GM19043 (cell line): Measurements from ENCODE around the gene SCLY.

ENCODE experiments used
- ATAC-seq: cut with Tn5 transposase; IDR thresholded peaks from one replicate; pipeline ENCODE4 v1.9.1; 2021; ENCODE audit warnings: low read depth; ENCODE audit not compliant: unreplicated experiment

SCLY gene

DNA sequence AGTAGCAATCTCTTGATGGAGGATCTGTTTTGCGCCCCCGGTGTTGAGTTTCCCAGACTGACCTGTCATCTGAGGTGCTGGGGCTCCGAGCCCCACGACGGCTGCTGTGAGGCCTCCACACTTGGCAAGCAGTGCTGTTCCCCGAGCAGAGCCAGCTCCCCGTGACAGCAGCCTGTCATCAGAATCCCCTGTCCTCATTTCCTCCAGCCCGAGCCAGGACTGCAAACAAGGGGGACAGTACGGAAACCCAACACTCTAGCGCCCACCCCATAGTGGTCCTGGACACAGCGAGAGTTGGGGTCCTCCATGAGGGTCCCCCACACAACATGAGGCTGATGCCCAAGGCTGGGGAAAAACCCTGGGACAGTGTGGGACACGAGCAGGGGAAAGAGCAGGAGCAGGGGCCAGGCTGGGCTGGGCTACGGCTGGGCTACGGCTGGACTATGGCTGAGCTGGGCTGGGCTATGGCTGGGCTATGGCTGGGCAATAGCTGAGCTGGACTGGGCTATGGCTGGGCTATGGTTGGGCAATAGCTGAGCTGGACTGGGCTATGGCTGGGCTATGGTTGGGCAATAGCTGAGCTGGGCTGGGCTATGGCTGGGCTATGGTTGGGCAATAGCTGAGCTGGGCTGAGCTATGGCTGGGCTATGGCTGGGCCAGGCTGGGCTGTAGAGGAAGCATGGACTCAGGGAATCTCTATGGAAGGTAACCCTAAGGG is 76.2 kb downstream of the SCLY start:
- no peak for ATAC-seq

DNA sequence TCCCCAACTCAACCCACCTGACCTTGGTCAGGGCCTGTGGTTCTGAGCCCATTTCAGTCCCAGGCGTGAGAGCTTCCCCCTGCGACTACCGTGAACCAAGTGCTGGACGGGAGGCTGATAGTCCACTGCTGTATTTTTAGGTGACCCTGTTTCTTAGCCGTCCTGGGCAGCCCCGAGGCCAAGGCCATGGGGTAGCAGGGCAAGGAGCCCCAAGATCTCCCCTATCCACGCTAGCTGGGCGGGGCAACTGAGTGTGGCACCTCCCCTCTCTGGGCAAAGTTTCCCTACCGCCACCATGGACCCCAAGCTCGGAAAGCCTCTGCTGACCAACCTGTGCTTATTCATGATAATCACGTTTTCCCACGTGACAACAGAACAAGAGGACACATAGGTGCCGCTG is 77.1 kb downstream of the SCLY start:
- no peak for ATAC-seq

DNA sequence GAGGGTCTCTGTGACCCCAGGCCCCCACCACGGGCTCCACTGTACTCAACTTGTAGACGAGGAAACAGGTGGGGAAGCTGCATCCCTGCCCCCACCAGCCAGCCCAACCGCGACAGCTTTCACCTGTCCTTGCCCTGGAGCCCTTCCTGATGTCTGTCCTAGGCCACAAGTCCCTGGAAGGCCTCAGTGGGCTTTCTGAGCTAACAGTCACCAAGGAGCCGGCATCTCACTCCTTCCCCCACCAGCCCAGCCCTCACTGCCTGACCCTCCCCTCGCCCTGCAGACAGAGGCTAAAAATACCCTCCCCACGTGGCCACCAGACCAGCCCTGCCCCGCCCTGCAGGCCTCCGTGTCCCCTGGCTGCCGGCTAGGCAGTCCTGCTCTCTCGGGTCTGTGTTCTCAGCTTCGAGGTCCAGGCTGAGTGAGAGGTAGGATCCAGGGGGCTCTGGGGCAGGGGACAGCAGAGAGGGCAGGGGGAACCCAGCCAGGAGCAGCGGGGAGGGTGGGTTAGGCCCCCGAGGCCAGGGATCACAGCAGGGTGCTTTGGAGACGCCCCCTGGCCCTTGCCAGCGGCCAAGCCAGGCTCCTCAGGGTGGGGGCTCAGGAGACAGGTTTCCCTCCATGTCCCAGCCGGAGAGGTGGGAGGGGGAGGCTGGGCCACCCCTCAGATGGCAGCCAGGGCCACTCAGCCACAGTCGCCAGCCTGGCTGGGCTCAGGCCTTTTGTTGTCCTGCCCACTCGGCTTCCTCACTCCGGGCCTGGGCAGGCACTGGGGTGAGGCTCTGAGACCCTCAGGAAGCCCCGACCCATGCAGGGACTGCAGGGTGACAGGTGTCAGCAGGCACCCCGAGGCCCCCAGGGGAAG is 77.8 kb downstream of the SCLY start, which contains the start of gene KLHL30:
TSS of gene KLHL30 (plus strand) at position 338 of the 865 bp plus-strand sequence. CDS start 2,087 bp downstream, outside the sequence.
- no peak for ATAC-seq

DNA sequence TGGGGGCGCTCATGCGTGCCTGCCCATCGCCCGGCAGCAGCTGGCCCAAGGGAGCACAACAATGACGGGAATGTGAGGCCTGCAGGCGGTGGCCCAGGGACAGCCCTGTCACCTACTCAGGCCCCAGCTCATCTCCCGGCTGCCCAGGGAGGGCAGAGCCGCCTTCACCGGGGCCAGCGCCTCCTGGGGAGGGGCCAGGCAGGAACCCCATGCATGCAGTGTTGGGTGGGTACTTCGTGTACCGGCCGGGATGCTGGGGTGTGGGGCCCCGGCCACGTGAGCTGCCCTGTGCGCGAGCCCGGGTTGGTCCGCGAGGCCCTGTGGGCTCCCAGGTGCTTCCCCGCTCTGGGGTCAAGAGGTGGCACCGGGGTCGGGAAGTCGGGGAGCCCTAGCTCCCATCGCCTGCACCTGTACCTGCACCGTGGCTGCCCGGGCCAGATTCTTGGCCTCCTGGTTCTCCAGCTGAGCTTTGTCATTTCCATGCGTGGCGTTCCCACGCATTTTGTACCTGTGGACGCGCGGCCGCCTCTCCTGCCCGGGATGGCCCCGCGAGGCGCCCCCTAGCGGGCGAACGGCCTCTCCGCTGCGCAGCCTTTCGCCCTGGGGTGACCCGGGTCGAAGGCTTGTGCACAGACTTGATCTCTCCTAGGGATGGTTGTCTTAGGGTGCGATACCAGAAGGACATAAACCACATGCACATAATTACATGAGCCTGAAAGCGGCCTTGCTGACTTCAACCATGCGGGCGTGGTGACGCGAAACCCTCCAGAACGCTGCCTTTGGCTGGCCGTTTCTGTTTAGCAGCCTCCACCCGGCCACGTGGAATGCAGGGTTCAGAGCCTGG is 78.6 kb downstream of the SCLY start:
- ATAC-seq, result no peak

DNA sequence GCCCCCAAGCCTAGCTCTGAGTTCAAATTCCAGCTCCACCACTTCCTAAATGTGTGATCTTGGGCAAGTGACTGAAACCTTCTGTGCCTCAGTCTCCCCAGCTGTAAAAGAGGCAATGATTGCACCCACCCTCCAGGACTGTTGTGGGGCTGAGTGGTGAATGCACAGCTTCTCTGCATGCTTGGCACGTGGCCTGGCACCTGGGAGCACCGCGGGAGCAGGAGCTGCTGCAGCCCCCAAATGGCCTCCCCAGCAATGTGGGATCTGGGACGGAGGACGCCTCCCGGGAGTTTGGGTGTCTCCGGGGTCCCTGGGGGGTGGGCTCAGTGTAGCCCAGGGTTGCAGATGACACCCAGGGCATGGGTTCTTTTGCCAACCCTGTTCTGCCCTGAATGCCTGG is 79.2 kb downstream of the SCLY start:
- no peak for ATAC-seq

DNA sequence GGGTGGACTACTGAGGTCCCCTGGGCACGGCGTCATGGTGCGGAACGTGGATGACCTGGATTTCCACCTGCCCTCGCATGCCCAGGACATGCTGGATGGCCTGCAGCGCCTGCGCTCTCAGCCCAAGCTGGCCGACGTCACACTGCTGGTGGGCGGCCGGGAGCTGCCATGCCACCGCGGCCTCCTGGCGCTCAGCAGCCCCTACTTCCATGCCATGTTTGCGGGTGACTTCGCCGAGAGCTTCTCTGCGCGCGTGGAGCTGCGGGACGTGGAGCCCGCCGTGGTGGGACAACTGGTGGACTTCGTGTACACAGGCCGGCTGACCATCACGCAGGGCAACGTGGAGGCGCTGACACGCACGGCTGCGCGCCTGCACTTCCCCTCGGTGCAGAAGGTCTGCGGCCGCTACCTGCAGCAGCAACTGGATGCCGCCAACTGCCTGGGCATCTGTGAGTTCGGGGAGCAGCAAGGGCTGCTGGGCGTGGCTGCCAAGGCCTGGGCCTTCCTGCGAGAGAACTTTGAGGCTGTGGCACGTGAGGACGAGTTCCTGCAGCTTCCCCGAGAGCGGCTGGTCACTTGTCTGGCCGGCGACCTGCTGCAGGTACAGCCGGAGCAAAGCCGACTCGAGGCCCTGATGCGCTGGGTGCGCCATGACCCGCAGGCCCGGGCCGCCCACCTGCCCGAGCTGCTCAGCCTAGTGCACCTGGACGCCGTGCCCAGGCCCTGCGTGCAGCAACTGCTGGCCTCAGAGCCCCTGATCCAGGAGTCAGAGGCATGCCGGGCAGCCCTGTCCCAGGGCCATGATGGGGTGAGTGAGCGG is 80.1 kb downstream of the SCLY start:
- ATAC-seq, result no peak

DNA sequence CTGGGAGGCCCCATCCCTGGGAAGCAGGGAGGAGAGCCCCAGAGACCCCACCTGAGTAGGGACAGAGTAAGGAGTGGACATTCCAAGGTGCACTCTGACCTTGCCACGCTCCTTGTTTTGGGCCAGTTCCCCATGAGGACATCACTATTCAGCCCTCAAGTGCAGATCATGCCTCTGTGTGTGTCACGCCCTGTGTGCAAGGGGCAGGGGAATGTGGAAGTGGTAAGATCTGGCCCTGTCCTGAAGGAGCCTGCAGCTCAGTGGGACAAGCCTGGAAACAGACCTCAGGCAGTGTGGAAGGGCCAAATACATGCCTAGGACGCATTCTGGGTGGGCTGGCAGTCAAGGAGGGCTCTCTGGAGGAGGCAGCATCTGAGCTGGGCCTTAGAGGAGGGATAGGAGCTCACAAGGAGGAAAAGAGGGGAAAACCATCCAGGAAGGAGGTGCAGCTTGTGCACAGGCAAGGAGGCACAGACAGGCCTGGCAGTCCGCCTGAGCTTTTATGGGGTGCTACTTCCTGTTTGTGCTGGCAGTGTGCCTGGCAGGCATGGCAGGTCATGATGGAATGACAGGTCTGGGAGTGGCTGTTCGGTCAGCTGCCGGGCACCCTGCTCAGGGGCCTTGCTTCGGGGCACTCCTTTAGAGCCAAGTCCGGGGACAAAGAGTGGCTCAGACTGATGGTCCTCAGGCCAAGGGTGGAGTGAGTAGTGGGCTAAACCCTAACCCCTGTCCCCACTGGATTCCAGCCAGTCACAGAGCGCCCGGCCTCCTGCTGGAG is 80.9 kb downstream of the SCLY start:
- no peak for ATAC-seq

DNA sequence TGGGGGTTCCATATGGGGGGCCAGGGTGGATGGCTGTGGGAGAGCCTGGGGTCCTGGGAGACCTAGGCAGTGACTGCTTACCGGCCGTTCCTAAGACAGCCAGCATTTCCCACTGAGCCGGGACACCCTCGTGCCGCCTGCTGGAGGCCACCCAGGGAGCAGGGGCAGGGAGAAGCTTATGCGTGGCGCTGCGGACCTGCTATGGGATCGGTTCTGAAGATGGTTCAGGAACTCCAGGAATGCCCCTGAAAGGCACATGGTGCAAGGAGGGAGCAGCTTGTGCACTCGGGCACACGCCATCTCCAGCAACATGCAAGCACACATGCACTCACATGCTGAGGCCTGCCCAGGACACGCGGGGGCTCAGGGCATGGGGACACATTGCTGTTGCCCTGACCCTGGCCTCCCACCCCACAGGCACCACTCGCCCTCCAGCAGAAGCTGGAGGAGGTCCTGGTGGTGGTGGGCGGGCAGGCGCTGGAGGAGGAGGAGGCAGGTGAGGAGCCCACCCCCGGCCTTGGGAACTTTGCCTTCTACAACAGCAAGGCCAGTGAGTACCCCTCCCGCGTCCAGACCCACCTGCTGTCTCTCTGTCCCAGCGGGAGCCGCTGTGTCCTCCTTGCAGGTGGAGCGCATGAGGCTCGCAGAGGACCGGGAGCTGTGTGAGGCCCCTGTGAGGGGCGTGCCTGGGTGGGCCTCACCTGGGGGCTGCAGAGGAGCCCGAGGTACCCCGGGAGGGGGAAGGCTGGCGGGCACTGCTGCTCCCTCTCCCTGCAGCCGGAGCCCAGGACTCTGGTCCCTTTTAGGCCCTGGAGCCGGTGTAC is 81.8 kb downstream of the SCLY start:
- ATAC-seq, result no peak

DNA sequence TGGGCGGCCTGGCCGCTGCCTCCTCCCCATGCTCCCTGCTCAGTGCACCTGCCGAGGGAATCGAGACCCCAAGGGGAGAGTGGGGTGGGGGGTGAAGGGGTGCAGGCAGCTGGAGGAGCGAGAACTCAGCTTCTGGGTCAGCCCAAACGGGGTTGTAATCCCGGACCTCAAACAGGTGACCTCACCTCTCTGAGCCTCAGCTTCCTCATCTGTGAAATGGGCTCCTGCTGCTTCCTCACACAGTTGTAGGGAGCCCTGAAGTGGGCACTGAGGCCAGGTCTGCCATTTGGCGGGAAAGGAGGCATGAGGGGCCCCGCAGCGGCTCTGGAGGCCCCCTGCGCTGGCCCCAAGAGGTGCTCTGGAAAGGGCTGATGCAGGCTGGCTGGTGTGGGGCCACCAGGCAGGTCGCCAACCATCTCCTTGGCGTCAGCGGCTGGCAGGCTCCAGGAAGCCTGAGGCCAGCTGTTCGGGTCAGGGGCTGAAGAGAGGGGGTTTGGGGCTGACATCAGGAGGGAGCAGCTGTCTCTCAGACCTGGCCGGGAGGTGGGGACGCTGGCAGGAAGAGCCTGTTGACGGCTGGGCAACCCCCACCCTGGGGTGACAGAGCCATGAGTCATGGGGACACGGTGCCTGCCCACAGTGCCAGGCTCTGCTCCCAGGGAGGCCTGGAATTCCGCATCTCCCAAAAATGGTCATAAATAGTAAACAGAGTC is 82.6 kb downstream of the SCLY start:
- ATAC-seq, result no peak

DNA sequence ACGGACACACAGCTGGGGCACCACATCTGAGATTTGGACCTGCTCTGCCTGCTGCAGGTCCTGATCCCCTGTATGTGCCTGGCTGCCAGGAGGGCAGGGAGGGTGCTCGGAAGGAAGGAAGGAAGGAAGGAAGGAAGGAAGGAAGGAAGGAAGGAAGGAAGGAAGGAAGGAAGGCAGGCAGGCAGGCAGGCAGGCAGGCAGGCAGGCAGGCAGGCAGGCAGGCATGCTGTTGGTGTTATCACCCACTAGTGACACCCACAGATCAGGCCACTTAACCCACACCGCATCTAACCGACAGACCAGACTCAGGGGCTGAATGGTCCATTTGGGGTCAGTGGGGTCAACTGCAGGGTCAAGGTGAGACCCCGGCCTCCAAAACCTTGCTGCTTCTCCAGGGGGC is 83.5 kb downstream of the SCLY start:
- no peak for ATAC-seq

DNA sequence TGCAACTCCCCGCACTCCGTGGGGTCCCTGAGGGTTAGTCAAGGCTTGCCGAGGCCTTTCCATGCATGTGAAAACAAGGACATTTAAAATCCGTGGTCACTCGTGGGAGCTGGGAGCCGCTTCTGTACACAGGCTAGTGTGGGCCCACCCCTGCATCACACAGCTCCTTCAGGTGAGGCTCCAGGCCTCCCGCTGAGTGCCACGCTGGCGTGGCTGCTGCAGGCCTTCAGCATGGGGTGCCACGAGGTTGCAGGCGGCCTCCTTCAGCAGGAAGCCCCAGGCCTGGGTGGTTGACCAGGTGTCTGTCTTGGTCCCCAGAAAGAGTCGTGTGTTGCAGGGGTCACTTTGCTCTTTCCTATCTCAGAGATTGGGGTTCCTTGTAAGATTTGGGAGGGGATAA is 84.2 kb downstream of the SCLY start:
- ATAC-seq, result no peak

DNA sequence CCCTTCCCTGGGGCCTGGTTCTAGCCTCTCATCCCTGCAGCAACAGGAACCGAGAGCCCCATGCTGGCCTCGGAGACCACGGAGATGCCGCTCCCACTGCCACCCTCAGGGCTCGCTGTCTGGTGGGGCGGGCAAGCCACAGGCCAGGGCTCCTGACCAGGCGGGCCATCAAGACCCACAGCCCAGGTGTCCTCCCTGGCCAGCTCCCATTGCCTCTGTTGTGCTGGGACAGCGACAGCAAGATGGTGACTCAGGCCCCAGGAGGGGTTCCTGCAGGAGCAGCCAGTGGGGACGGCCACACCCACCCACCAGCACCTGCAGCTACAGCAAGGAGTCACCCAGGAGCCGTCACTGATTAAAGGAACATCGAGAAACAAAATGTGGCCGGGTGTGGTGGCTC is 85.0 kb downstream of the SCLY start:
- ATAC-seq, result no peak

DNA sequence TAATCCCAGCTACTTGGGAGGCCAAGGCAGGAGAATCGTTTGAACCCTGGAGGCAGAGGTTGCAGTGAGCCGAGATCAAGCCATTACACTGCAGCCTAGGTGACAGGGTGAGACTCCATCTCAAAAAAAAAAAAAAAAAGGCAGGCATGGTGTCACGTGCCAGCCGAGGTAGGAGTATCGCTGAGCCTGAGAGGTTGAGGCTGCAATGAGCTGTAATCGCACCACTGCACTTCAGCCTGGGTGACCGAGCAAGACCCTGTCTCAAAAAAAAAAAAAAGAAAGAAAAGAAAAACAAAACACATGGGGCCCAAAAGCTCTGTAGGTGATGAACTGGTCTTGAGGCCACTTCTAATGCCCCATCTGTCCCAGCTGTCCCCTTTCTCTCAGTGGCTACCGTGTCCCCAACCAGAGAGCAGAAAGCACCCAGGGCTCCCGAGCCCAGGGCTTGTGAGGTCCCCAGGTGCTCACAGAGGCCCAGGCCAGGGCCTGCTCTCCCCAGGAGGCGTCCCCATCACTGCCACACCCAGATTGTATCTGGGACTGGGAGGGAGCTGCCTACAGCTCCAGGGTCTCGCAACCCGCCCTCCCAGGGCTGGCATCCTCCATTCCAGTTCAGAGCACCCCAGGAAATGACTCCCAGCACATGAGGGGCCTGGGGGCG is 86.2 kb downstream of the SCLY start:
- no peak for ATAC-seq

DNA sequence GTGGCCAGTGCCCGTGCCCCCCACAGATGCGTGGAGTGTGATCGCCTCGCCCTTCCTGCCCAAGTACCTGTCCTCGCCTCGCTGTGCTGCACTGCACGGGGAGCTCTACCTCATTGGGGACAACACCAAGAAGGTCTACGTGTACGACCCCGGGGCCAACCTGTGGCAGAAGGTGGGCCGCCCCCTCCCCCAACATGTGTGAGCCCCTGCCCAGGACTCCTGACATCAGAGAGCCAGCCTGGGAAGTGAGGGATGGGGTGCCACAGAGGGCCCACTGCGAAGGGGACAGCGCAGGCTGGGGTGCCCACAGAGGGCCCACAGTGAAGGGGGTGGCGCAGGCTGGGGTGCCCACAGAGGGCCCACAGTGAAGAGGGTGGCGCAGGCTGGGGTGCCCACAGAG is 88.2 kb downstream of the SCLY start:
- ATAC-seq, result no peak
